Stomach (tissue), 9 donors: ENCODE results near the gene DNAH17. TPM values are rescaled to one million over a fixed set of nuclear protein-coding genes. Genes with fewer than 3 reads are reported as not detected.
A peak's percentile ranks its signal among the peaks of the same experiment; 100 is the strongest.

Experiments used
- DNase-seq, 2 donors: peaks; one replicate each; pipeline versions ENCODE4 v3.0.0 to v3.0.0-alpha.2; 2013 to 2019
- H3K27ac ChIP-seq, 5 donors: fragments of 200-600 bp in 4 of 5; sonication (generic) in 4 of 5; one replicate each; pipeline ENCODE4 v1.5.1; 2013 to 2019; ENCODE audit warnings: mild to moderate bottlenecking in 1 of 5, moderate library complexity in 1 of 5
- H3K27me3 ChIP-seq, 3 donors: fragments of 200-600 bp; sonication (generic); one replicate each; pipeline ENCODE4 v1.5.1; 2017 to 2019; ENCODE audit warnings: mixed run types in 1 of 3
- H3K36me3 ChIP-seq, 4 donors: fragments of 200-600 bp; sonication (generic); 1 replicate in 3 of 4; 2 replicates in 1 of 4; pipeline ENCODE4 v1.5.1; 2016 to 2019
- H3K4me1 ChIP-seq, 4 donors: fragments of 200-600 bp; sonication (generic); one replicate each; pipeline ENCODE4 v1.5.1; 2016 to 2019
- H3K4me3 ChIP-seq, 4 donors: fragments of 200-600 bp; sonication (generic) in 3 of 4; one replicate each; pipeline ENCODE4 v1.5.1; 2016 to 2019; ENCODE audit warnings: mild to moderate bottlenecking in 1 of 4
- H3K9me3 ChIP-seq, 4 donors: fragments of 200-600 bp; sonication (generic); one replicate each; pipeline ENCODE4 v1.5.1; 2016 to 2019
- CTCF ChIP-seq, 7 experiments: fragments of 450-650 bp in 4 of 7; fragments of 200-600 bp in 3 of 7; sonication (generic) in 3 of 7; IDR thresholded peaks; one replicate each; pipeline ENCODE4 v1.5.1; 2016 to 2019; ENCODE audit warnings: antibody characterized with exemption in 7 of 7, control low read depth in 2 of 7, mild to moderate bottlenecking in 1 of 7
- EP300 ChIP-seq: sonication (generic); formaldehyde crosslinking; IDR thresholded peaks from one replicate; pipeline ENCODE4 v1.6.1; 2017; ENCODE audit warnings: antibody characterized with exemption
- POLR2A ChIP-seq, 4 donors: fragments of 450-650 bp; IDR thresholded peaks; one replicate each; pipeline ENCODE4 v1.6.1; 2016; ENCODE audit warnings: antibody characterized with exemption in 4 of 4, control low read depth in 2 of 4, mild to moderate bottlenecking in 1 of 4, moderate library complexity in 1 of 4
- POLR2AphosphoS5 ChIP-seq, 3 donors: sonication (generic); formaldehyde crosslinking; IDR thresholded peaks; one replicate each; pipeline ENCODE4 v1.6.1; 2016; ENCODE audit warnings: antibody characterized with exemption in 3 of 3
- WGBS, 5 donors: extraction: QIAGEN DNeasy Blood & Tissue Kit in 3 of 5; methylation state at CpG; one replicate each; pipeline versions ENCODE4 v1.1.5 to v1.1.7; 2013 to 2018; 5-methylcytosine and 5-hydroxymethylcytosine counted together
- intact Hi-C: fragments of 100-400 bp; cut with DNase I; formaldehyde crosslinking; loops from one replicate; pipeline ENCODE4 v1.15.1; 2023; ENCODE audit warnings: low total_unique reads
- polyA plus RNA-seq, 3 donors: library from polyadenylated mRNA; stranded (reverse); fragments of 200-250 nt; gene quantifications; one replicate each; pipeline ENCODE4 v1.2.3, GENCODE V29; 2013
- total RNA-seq, 5 donors: library from RNA; depleted of rRNA; stranded (reverse); fragments of >200 nt; gene quantifications; one replicate each; pipeline versions ENCODE4 v1.1.0 to v1.2.3, GENCODE V29; 2014 to 2016
- donor health status: healthy with polysubstance abuse.
- donor health status: Bipolar disorder and iron deficiency.
- donor health status: healthy.

DNAH17 gene
- total and polyA plus RNA-seq, 8 donors, result 0.03 to 2.4 (median 0.45) TPM; not detected in 5

GRCh38 chr17:78392295-78392694 is 184.9 kb downstream of the DNAH17 start:
- no peak overlapping the region for H3K4me3 ChIP-seq
- peaks cover 25 to 78% (median 52%) of the 10 kb centered on the region in 4 donors for H3K4me1 ChIP-seq
- H3K27ac ChIP-seq, result peak overlapping the region in 1 of 5 donors; percentile 18
- intact Hi-C loops, result no loop called here
- H3K36me3 ChIP-seq, result peaks cover 5 to 54% (median 39%) of the 10 kb centered on the region in 4 donors
- 90 to 96% (median 93%) methylated on average over 6 of the region's 6 CpGs for WGBS, 5 donors
- TF ChIP-seq POLR2A (IDR thresholded peaks at IDR 0.05) (no peak), EP300 (no peak), CTCF (IDR thresholded peaks at IDR 0.05) (no peak), POLR2AphosphoS5 (IDR thresholded peaks at IDR 0.05) (no peak)
- H3K9me3 ChIP-seq, result no peaks in the 10 kb centered on the region
- no peaks in the 10 kb centered on the region for H3K27me3 ChIP-seq
- no peak for DNase-seq

GRCh38 chr17:78391843-78392242 is 185.4 kb downstream of the DNAH17 start:
- Histone ChIP-seq H3K9me3 (no peaks in the 10 kb centered on the region), H3K27me3 (no peaks in the 10 kb centered on the region), H3K4me3 (no peak overlapping the region), H3K36me3 (peaks cover 5 to 50% (median 37%) of the 10 kb centered on the region in 4 donors), H3K27ac (peak overlapping the region in 4 of 5 donors; percentile 13 to 95 (median 34)), H3K4me1 (peaks cover 25 to 78% (median 50%) of the 10 kb centered on the region in 4 donors)
- intact Hi-C loops, result no loop called here
- TF ChIP-seq CTCF (IDR thresholded peaks at IDR 0.05) (no peak), EP300 (no peak), POLR2A (IDR thresholded peaks at IDR 0.05) (no peak), POLR2AphosphoS5 (IDR thresholded peaks at IDR 0.05) (no peak)
- WGBS, 5 donors, result 63 to 73% (median 70%) methylated on average over 4 of the region's 4 CpGs
- DNase-seq, result no peak

- 93 to 97% (median 95%) methylated on average over 11 of the region's 11 CpGs for WGBS, 5 donors
- peak overlapping the region in 4 of 5 donors; percentile 13 to 95 (median 56) for H3K27ac ChIP-seq
- no peak for TF ChIP-seq POLR2AphosphoS5 (IDR thresholded peaks at IDR 0.05)
- no peak for TF ChIP-seq CTCF (IDR thresholded peaks at IDR 0.05)
- no peak for TF ChIP-seq EP300
- no peak for TF ChIP-seq POLR2A (IDR thresholded peaks at IDR 0.05)
- no peaks in the 10 kb centered on the region for H3K27me3 ChIP-seq
- H3K9me3 ChIP-seq, result no peaks in the 10 kb centered on the region
- H3K4me3 ChIP-seq, result no peak overlapping the region
- peaks cover 5 to 42% (median 29%) of the 10 kb centered on the region in 4 donors for H3K36me3 ChIP-seq
- DNase-seq, result no peak
- peaks cover 30 to 78% (median 51%) of the 10 kb centered on the region in 4 donors for H3K4me1 ChIP-seq
- intact Hi-C loops, result no loop called here
Measured at GRCh38 chr17:78391051-78391431, 186.2 kb downstream of the DNAH17 start.

GRCh38 chr17:78390241-78391050 is 186.8 kb downstream of the DNAH17 start:
- no peak overlapping the region for H3K4me3 ChIP-seq
- H3K9me3 ChIP-seq, result no peaks in the 10 kb centered on the region
- intact Hi-C loops, result no loop called here
- peak overlapping the region in 3 of 5 donors; percentile 42 to 95 (median 94) for H3K27ac ChIP-seq
- DNase-seq, result peak in 1 of 2 donors; percentile 67
- H3K27me3 ChIP-seq, result no peaks in the 10 kb centered on the region
- H3K36me3 ChIP-seq, result peaks cover 5 to 36% (median 26%) of the 10 kb centered on the region in 4 donors
- peak in 1 of 3 donors; percentile 69 for TF ChIP-seq POLR2AphosphoS5 (IDR thresholded peaks at IDR 0.05)
- TF ChIP-seq CTCF (IDR thresholded peaks at IDR 0.05), result no peak
- TF ChIP-seq POLR2A (IDR thresholded peaks at IDR 0.05), result no peak
- peaks cover 36 to 83% (median 54%) of the 10 kb centered on the region in 4 donors for H3K4me1 ChIP-seq
- WGBS, 5 donors, result 65 to 77% (median 73%) methylated on average over 11 to 15 of the region's 15 CpGs
